SK-N-SH treated with all-trans-retinoic acid at 6 μM for 48 hours (cell line): ENCODE measurements around the gene ARHGAP21.

ENCODE experiments used
- ATAC-seq: fragments of 200-7000 bp; cut with Tn5 transposase; 3 replicates; pipeline ENCODE4 v1.9.1; 2020; ENCODE audit warnings: mild to moderate bottlenecking, moderate library complexity
- ARNTL ChIP-seq: fragments of 450-650 bp; formaldehyde crosslinking; IDR thresholded peaks from 2 replicates; pipeline ENCODE4 v1.5.0; 2020; ENCODE audit warnings: low read depth, mild to moderate bottlenecking, moderate library complexity, borderline replicate concordance
- BACH2 ChIP-seq: fragments of 250-450 bp; sonication (Bioruptor Pico); IDR thresholded peaks from 2 replicates; pipeline ENCODE4 v1.9.0; 2021; ENCODE audit warnings: mild to moderate bottlenecking, borderline replicate concordance
- CSDC2 ChIP-seq: fragments of 250-450 bp; sonication (Bioruptor Pico); IDR thresholded peaks from 2 replicates; pipeline ENCODE4 v1.5.0; 2020; ENCODE audit warnings: mild to moderate bottlenecking, moderate library complexity
- ISL1 ChIP-seq: fragments of 250-450 bp; sonication (Bioruptor Pico); IDR thresholded peaks from 2 replicates; pipeline ENCODE4 v2.1.2; 2022; ENCODE audit warnings: mild to moderate bottlenecking, moderate library complexity
- OSR1 ChIP-seq: fragments of 250-450 bp; sonication (Bioruptor Pico); IDR thresholded peaks from 2 replicates; pipeline ENCODE4 v1.8.0; 2022; ENCODE audit warnings: moderate library complexity, mild to moderate bottlenecking, inconsistent platforms
- PATZ1 ChIP-seq: fragments of 250-450 bp; sonication (Bioruptor Pico); IDR thresholded peaks from 2 replicates; pipeline ENCODE4 v1.8.0; 2020; ENCODE audit warnings: mild to moderate bottlenecking, moderate library complexity, borderline replicate concordance
- PPARA ChIP-seq: fragments of 250-450 bp; sonication (Bioruptor Pico); IDR thresholded peaks from 2 replicates; pipeline ENCODE4 v1.5.0; 2020; ENCODE audit warnings: mild to moderate bottlenecking, borderline replicate concordance
- RARB ChIP-seq: fragments of 250-450 bp; sonication (Bioruptor Pico); IDR thresholded peaks from 2 replicates; pipeline ENCODE4 v1.8.0; 2021; ENCODE audit warnings: mild to moderate bottlenecking, moderate library complexity
- SNAI2 ChIP-seq: fragments of 250-450 bp; sonication (Bioruptor Pico); IDR thresholded peaks from 2 replicates; pipeline ENCODE4 v1.5.0; 2020; ENCODE audit warnings: mild to moderate bottlenecking, moderate library complexity
- TCF4 ChIP-seq: fragments of 250-450 bp; sonication (Bioruptor Pico); IDR thresholded peaks from 2 replicates; pipeline ENCODE4 v1.8.0; 2021; ENCODE audit warnings: mild to moderate bottlenecking, moderate library complexity, borderline replicate concordance
- TOX ChIP-seq: fragments of 250-450 bp; sonication (Bioruptor Pico); IDR thresholded peaks from 2 replicates; pipeline ENCODE4 v1.8.0; 2021; ENCODE audit warnings: mild to moderate bottlenecking, moderate library complexity, borderline replicate concordance
- ZC3H10 ChIP-seq: fragments of 250-450 bp; sonication (Bioruptor Pico); IDR thresholded peaks from 2 replicates; pipeline ENCODE4 v1.5.1; 2021; ENCODE audit warnings: mild to moderate bottlenecking, moderate library complexity
- ZFP3 ChIP-seq: fragments of 250-450 bp; sonication (Bioruptor Pico); IDR thresholded peaks from 2 replicates; pipeline ENCODE4 v1.5.0; 2020; ENCODE audit warnings: mild to moderate bottlenecking, moderate library complexity
- ZFP30 ChIP-seq: fragments of 450-650 bp; formaldehyde crosslinking; IDR thresholded peaks from 2 replicates; pipeline ENCODE4 v1.5.0; 2022; ENCODE audit warnings: mild to moderate bottlenecking, moderate library complexity
- ZNF565 ChIP-seq: fragments of 450-650 bp; formaldehyde crosslinking; conservative IDR thresholded peaks from 2 replicates; pipeline ENCODE4 v1.5.0; 2020; ENCODE audit warnings: low read depth, mild to moderate bottlenecking, moderate library complexity
- ZNF70 ChIP-seq: fragments of 450-650 bp; formaldehyde crosslinking; IDR thresholded peaks from 2 replicates; pipeline ENCODE4 v1.5.0; 2020; ENCODE audit warnings: mild to moderate bottlenecking, moderate library complexity
- ZNF8 ChIP-seq: fragments of 450-650 bp; formaldehyde crosslinking; IDR thresholded peaks from 2 replicates; pipeline ENCODE4 v1.5.0; 2020; ENCODE audit warnings: mild to moderate bottlenecking, moderate library complexity
- TF ChIP-seq, protein P1 (sequence below): fragments of 250-450 bp; sonication (Bioruptor Pico); IDR thresholded peaks from 2 replicates; pipeline ENCODE4 v1.5.1; 2020; ENCODE audit warnings: low read depth, mild to moderate bottlenecking, moderate library complexity
- TF ChIP-seq, protein P2 (sequence below): fragments of 250-450 bp; sonication (Bioruptor Pico); IDR thresholded peaks from 2 replicates; pipeline ENCODE4 v1.5.0; 2020; ENCODE audit warnings: mild to moderate bottlenecking, moderate library complexity
- TF ChIP-seq, protein P3 (sequence below): fragments of 250-450 bp; sonication (Bioruptor Pico); IDR thresholded peaks from 2 replicates; pipeline ENCODE4 v1.5.1; 2021; ENCODE audit warnings: mild to moderate bottlenecking, moderate library complexity
- TF ChIP-seq, protein P4 (sequence below): fragments of 250-450 bp; sonication (Bioruptor Pico); IDR thresholded peaks from 2 replicates; pipeline ENCODE4 v1.8.0; 2021; ENCODE audit warnings: low read depth, mild to moderate bottlenecking, moderate library complexity, borderline replicate concordance

Gene ARHGAP21

DNA sequence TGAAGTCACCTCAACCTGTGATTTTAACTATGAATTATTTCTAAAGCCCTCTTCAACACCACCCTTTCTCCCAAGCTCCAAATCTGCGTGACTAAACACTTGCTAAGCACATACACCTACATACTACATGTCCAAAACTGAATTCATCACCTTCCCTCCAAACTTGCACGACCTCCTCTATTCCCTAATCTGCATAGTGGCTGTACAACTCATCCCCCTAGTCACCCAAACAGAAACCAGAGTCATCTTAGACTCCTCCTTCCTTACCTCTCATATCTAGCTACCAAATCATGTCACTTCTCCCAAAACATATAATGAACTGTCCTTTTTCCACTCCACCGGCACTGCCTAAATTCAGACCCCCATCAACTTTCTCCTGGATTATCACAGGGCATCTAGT lies 16.2 kb downstream of the ARHGAP21 start (continued):
- no peak for TF ChIP-seq PATZ1
- TF ChIP-seq OSR1 (CRISPR knock-in tag): no peak
- no peak for TF ChIP-seq ZNF70
- TF ChIP-seq, all 23 proteins: peak for 0

- TF ChIP-seq ZFP30 (CRISPR knock-in tag): no peak
- TF ChIP-seq ISL1 (CRISPR knock-in tag): no peak; the same call in none of the 2 replicates
- TF ChIP-seq ZFP3 (CRISPR knock-in tag): no peak
- no peak for TF ChIP-seq TCF4 (CRISPR knock-in tag)
- TF ChIP-seq CSDC2 (CRISPR knock-in tag): no peak
- TF ChIP-seq, protein P1, sequence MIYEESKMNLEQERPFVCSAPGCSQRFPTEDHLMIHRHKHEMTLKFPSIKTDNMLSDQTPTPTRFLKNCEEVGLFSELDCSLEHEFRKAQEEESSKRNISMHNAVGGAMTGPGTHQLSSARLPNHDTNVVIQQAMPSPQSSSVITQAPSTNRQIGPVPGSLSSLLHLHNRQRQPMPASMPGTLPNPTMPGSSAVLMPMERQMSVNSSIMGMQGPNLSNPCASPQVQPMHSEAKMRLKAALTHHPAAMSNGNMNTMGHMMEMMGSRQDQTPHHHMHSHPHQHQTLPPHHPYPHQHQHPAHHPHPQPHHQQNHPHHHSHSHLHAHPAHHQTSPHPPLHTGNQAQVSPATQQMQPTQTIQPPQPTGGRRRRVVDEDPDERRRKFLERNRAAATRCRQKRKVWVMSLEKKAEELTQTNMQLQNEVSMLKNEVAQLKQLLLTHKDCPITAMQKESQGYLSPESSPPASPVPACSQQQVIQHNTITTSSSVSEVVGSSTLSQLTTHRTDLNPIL (CRISPR knock-in tag): no peak
- no peak for TF ChIP-seq PPARA (CRISPR knock-in tag)
- TF ChIP-seq TOX: no peak
- ATAC-seq: peak; percentile 99
Measured at GRCh38 chr10:24706479-24707118, 17.1 kb downstream of the ARHGAP21 start.

DNA sequence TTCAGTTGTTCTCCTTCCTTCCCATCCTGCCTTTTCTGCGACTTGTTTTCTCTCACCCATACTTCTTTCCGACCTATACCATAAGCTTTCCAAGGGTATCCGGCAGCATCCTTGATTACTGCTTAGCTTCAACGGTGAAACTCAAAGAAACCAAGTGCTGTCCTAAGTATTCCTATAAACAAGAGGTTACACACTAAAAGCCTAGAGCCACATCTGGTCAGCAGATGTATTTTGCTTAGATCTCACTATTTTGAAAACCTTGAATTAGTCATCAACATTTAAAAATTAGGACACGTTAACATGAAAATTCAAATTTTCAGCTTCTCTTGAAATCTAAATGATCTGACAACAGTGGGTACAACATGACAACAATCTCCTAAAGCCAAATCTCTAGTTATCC lies 20.0 kb downstream of the ARHGAP21 start:
- TF ChIP-seq RARB (no peak), TCF4 (CRISPR knock-in tag) (peak; percentile 60; the same call in 1 of the 2 replicates)
- ATAC-seq: no peak

GRCh38 chr10:24701447-24701846 lies 22.2 kb downstream of the ARHGAP21 start:
- ATAC-seq: no peak
- TF ChIP-seq, protein P2, sequence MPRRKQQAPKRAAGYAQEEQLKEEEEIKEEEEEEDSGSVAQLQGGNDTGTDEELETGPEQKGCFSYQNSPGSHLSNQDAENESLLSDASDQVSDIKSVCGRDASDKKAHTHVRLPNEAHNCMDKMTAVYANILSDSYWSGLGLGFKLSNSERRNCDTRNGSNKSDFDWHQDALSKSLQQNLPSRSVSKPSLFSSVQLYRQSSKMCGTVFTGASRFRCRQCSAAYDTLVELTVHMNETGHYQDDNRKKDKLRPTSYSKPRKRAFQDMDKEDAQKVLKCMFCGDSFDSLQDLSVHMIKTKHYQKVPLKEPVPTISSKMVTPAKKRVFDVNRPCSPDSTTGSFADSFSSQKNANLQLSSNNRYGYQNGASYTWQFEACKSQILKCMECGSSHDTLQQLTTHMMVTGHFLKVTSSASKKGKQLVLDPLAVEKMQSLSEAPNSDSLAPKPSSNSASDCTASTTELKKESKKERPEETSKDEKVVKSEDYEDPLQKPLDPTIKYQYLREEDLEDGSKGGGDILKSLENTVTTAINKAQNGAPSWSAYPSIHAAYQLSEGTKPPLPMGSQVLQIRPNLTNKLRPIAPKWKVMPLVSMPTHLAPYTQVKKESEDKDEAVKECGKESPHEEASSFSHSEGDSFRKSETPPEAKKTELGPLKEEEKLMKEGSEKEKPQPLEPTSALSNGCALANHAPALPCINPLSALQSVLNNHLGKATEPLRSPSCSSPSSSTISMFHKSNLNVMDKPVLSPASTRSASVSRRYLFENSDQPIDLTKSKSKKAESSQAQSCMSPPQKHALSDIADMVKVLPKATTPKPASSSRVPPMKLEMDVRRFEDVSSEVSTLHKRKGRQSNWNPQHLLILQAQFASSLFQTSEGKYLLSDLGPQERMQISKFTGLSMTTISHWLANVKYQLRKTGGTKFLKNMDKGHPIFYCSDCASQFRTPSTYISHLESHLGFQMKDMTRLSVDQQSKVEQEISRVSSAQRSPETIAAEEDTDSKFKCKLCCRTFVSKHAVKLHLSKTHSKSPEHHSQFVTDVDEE (CRISPR knock-in tag): no peak
- TF ChIP-seq RARB: no peak
- no peak for TF ChIP-seq ZNF8 (CRISPR knock-in tag)
- TF ChIP-seq, protein P3, sequence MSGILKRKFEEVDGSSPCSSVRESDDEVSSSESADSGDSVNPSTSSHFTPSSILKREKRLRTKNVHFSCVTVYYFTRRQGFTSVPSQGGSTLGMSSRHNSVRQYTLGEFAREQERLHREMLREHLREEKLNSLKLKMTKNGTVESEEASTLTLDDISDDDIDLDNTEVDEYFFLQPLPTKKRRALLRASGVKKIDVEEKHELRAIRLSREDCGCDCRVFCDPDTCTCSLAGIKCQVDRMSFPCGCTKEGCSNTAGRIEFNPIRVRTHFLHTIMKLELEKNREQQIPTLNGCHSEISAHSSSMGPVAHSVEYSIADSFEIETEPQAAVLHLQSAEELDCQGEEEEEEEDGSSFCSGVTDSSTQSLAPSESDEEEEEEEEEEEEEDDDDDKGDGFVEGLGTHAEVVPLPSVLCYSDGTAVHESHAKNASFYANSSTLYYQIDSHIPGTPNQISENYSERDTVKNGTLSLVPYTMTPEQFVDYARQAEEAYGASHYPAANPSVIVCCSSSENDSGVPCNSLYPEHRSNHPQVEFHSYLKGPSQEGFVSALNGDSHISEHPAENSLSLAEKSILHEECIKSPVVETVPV (CRISPR knock-in tag): no peak
- TF ChIP-seq PPARA (CRISPR knock-in tag): no peak
- TF ChIP-seq TCF4 (CRISPR knock-in tag): no peak
- TF ChIP-seq ZFP30 (CRISPR knock-in tag): no peak
- no peak for TF ChIP-seq BACH2 (CRISPR knock-in tag)
- TF ChIP-seq SNAI2 (CRISPR knock-in tag): no peak
- TF ChIP-seq ZNF565 (CRISPR knock-in tag): no peak
- TF ChIP-seq, protein P4, sequence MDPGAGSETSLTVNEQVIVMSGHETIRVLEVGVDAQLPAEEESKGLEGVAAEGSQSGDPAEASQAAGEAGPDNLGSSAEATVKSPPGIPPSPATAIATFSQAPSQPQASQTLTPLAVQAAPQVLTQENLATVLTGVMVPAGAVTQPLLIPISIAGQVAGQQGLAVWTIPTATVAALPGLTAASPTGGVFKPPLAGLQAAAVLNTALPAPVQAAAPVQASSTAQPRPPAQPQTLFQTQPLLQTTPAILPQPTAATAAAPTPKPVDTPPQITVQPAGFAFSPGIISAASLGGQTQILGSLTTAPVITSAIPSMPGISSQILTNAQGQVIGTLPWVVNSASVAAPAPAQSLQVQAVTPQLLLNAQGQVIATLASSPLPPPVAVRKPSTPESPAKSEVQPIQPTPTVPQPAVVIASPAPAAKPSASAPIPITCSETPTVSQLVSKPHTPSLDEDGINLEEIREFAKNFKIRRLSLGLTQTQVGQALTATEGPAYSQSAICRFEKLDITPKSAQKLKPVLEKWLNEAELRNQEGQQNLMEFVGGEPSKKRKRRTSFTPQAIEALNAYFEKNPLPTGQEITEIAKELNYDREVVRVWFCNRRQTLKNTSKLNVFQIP (CRISPR knock-in tag): no peak
- no peak for TF ChIP-seq ARNTL (CRISPR knock-in tag)
- TF ChIP-seq PATZ1: no peak
- TF ChIP-seq ZFP3 (CRISPR knock-in tag): no peak
- TF ChIP-seq ZC3H10 (CRISPR knock-in tag): no peak
- TF ChIP-seq, all 23 proteins: peak for 0
